NK-92 treated with Interleukin-12 subunit alpha and Interleukin-12 subunit beta, amount 100 ng/mL, for 24 hours (cell line): ENCODE data around the gene MAPK4.

ENCODE experiments used
- DNase-seq: peaks from one replicate; lab custom pipeline; 2025; lab: John Stamatoyannopoulos, UW

The MAPK4 gene

DNA sequence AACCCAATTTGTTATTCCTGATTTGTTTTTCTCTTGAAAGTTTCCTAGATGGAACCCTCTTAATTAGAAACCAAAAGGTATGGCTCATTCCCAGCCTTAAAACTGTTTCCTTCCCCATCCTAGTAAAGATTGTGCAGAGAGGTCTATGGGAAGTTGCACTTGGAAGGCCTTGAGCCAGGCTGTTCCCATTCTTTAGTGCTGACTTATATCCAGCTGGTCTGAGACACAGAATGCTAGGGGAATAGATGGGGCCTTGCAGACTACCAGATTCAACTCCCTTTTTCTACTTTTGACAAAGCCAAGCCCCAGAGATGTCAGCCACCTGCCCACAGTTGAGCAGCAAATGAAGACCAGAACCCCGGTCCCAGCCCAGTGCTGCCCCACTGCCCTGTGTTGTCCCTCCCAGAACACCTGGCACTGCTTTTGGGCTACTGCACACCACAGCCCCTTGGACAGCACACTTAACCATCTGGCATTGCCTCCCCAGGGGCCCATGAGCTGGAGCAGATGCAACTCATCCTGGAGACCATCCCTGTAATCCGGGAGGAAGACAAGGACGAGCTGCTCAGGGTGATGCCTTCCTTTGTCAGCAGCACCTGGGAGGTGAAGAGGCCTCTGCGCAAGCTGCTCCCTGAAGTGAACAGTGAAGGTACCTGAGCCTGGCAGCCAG lies 161.7 kb downstream of the MAPK4 start:
- no peak for DNase-seq

DNA sequence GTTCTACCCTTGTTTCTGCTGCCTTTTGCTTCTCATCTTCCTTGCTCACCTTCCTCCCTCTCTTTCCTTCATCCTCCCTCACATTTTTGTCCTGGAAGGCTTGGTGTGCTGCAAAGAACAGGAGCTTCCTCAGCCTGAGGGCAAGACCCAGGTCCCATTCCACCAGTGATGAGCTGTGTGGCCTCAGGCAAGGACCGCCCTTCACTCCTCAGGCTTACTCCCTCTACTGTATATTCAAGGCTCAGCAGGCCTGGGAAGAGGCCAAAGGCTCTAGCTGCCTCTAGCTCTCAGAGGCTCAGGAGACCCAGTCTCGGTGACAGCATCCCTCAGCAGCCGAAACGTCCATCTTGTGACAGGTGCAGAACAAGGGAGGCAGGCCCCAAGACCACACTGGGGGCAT lies 162.4 kb downstream of the MAPK4 start:
- DNase-seq: no peak

DNA sequence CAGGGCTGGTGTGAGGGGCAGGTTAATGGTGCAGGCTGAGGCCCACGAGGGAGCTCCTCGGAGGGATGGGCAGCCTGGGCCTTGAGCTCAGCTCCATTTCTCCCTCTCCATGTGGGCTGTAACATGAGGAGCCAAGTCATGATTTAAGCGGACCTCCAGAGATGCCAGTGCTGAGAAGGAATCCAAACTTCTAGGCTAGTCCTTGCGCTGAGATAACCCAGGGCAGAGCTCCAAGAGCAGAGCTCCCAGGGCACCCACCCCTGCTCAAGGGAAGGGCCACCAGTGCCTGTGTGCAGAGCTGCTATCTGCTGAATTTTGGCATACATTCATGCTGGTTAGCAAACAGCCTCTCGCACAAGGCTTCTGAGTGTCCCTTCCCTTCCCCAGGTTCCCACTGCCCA lies 164.9 kb downstream of the MAPK4 start:
- DNase-seq: no peak

DNA sequence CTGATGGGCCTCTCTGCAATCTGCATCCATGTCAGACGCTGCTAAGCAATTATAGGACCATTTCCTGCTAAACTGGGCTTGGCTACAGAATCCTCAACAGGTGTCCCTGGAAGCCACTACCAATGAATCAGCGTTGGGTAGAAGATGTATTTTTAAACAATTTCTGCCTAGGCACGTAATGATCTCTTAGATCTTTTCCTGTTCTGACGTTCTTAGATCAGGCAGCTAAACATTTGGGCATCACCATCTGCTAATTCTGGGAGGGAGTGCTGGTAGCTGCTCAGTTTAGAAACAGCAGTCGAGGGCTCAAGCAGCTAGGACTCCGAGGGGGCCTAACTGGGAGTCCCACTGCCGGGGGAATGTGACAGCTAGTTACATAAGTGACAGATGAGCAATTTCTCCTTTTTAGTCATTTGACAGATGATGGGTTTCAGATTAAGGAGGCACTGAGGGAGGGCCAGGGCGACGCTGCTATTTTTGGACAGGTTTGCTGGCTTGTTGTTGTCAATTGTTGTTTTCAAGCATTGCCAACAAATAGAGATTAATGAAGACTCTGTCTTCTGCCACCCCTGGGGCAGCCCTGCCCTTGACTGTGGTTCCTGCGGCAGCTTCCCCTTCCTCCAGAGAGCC lies 167.2 kb downstream of the MAPK4 start:
- DNase-seq: no peak

DNA sequence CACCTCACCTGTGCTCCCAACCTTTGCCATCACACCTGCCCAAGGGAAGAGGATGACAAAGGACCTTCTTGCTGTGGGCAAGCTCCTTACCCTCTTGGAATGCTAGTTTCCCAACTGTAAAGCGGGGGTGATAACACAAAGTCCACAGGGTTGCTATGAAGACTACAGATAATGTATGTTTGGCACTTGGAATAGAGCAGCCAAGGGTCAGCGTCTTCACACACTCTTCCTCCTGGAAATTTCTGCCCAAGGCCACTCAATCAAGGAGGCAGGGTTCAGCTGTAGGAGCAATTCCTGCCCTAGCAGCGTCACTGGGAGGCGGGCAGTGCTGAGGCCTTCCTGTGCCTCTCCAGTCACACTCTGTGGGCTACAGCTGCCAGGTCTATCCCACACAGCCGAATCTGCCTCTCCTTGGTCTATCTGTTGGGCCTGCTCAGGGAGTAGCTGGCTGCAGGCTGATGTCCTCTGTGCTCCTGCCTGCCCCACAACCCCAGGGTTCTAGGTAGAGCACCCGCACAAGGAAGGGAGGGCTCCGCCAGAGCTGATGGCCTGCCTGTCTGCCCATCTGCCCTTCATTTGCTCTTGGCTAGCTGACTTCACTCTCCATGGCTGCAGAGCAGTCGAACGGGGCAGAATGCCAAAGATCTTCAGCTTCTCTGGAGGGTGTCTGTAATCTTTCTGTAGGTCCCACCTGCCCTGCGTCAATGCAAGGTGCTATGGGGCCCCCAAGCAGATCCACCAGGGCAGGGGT lies 168.0 kb downstream of the MAPK4 start:
- no peak for DNase-seq

DNA sequence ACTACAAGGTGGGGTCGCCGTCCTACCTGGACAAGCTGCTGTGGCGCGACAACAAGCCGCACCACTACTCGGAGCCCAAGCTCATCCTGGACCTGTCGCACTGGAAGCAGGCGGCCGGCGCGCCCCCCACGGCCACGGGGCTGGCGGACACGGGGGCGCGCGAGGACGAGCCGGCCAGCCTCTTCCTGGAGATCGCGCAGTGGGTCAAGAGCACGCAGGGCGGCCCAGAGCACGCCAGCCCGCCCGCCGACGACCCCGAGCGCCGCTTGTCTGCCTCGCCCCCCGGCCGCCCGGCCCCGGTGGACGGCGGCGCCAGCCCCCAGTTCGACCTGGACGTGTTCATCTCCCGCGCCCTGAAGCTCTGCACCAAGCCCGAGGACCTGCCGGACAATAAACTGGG lies 169.5 kb downstream of the MAPK4 start:
- no peak for DNase-seq

DNA sequence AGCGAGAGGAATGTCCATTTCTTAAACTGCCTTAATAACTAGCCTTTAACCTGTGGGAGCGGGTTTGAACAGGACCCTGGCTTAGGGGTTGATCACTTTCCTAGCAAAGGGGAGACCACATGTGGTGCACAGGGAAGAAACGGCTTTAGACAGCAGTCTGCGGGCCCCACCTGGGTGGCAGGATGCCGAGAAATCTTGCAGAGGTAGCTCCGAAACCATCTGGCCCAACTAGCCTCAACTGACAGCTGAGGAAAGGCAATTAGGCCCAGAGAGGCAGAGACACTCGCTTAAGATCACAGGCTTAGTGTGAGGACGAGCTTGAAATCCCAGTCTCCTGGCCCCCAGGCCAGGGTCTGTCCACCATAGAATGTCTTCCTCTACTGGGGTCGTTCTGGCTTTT lies 170.1 kb downstream of the MAPK4 start:
- DNase-seq: no peak

DNA sequence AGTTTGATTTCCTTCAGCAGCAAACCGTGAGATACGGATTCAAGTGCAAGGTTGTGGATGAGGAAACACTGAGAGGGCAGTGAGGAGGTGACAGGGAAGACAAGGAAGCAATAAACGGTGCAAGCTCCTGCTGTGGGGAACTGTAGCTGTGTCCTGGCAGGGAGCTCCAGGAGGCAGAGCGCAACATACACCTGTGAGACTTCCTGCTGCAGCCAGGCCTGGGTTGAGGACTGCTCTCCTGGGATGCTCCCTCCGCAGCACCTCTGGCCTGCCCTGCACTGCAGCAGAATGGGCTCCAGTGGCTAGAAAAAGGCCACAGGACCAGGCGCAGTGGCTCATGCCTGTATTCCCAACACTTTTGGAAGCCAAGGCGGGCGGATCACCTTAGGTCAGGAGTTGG lies 174.5 kb downstream of the MAPK4 start:
- no peak for DNase-seq

DNA sequence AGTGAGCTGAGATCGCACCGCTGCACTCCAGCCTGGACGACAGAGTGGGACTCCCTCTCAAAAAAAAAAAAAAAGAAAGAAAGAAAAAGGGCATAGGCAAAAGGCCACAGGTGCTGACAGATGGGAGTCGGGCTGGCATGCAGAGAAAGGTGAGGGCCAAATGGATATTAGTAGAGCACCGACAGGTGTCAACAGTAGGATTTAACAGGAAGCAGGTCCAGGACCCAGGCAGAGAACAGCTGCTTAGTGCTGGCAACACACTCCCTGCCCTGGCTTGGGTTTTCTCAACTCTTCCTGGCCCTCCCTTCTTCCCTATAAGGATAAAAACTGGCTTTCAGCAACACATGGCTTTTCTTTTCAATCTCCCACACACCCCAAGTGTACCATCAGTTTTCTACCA lies 175.0 kb downstream of the MAPK4 start:
- no peak for DNase-seq

DNA sequence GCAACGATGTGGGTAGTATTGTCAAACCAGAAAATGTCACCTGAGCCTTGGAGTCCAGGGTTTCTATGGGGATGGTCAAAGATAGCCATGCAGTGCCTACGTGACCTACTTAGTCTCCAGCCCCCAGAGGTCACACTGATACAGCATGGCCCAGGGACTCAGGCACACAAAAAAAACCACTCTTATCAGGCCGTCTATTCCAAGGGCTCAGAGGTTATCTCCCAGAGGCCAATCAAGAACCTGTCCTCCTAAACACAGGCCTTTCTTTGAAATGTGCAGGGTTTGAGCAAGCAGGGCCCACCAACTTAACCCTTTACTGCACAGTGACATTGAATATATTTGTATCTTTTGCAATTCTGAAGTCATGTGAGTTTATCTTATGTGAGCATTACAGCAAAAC lies 177.2 kb downstream of the MAPK4 start:
- no peak for DNase-seq

DNA sequence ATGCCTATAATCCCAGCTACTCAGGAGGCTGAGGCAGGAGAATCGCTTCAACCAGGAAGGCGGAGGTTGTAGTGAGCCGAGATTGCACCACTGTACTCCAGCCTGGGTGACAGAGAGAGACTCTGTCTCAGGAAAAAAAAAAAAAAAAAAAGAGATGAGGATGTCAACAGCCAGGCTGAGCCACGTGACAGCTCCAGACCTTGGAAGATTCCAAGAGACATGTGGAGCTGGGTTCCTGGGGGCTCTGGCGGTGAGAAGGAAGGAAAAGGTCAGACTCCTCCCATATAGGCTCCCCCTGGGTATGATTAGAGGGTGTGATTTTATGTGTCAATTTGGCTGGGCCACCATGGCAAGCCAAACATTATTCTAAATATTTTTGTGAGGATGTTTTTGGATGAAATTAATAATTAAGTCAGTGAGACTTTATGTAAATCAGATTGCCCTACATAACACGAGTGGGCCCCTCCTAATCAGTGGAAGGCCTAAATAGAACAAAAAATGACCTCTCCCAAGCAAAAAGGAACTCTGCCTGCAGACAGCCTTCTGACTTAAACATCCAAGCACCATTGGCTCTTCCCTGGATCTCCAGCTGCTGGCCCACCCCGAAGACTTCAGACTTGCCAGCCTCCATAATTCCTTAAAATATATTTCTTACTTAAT lies 178.3 kb downstream of the MAPK4 start:
- no peak for DNase-seq

DNA sequence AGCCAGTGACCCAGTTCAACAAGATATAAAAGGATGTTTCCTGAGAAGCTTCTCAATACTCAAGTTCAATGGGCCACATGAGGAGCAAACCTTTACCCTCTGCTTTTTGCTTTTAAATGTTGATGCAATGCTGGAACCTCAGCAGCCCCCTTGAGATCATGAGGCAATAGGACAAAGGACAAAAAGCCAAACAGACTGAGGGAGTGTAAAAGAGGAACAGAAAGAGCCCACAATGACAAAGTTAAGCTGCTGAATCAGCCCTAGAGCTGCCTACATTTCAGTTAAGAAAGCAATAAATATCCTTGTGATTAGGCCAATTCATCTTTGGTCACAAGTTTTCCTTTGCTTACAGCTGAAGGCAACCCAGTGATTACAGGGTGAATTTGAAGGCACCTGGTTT lies 183.1 kb downstream of the MAPK4 start:
- DNase-seq: no peak

DNA sequence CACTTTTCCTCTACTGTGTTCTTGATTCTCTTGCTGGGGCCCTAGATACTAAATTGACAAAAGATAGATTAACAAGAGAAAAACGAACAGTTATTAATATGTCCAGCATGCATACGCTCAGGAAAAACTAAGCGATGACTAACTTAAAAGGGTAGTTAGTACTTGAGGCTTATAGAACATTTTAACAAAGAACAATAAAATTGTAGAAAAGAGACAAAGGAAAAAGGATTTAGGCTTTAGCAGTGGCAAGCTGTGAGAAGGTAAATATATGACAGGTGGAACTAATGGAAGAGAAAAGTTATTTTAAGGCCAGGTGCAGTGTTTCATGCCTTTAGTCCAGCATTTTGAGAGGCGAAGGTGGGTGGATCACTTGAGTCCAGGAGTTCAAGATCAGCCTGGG lies 184.4 kb downstream of the MAPK4 start:
- DNase-seq: no peak

DNA sequence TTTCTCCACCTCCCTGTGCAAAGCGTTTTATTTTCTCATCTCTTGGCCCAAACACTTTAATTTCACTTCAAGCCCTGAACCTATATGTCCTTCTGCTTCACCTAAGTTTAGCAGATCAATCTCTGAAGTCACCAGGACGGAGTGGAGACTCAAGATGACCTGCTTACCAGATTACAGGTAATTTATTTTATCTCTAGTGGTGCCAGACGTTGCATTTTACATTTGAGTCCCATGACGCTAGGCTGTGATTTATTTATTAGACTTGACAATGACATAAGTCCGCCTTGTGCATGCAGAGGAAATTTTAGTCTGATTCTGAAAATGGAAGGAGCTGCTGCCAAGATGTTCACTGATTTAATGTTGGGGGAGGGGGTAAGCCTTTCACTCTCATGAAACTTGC lies 186.1 kb downstream of the MAPK4 start:
- no peak for DNase-seq

DNA sequence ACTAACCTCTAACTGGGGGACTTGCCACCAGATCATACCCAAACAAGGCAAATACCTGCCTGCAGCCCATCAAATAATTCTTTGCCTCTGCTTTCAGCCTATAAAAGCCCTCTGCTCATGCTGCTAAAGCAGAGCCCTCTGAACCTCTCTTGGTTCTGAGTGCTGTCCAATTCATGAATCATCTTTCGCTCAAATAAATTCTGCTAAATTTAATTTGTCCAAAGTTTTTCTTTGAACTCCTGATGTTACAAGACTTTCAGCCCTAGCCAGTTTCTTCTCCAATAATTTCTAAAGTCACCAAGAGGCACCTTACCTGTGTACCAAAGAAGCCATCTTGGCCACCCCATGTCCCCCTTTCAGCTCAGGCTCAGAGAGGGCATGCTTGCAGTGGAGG lies 188.0 kb downstream of the MAPK4 start:
- DNase-seq: no peak

DNA sequence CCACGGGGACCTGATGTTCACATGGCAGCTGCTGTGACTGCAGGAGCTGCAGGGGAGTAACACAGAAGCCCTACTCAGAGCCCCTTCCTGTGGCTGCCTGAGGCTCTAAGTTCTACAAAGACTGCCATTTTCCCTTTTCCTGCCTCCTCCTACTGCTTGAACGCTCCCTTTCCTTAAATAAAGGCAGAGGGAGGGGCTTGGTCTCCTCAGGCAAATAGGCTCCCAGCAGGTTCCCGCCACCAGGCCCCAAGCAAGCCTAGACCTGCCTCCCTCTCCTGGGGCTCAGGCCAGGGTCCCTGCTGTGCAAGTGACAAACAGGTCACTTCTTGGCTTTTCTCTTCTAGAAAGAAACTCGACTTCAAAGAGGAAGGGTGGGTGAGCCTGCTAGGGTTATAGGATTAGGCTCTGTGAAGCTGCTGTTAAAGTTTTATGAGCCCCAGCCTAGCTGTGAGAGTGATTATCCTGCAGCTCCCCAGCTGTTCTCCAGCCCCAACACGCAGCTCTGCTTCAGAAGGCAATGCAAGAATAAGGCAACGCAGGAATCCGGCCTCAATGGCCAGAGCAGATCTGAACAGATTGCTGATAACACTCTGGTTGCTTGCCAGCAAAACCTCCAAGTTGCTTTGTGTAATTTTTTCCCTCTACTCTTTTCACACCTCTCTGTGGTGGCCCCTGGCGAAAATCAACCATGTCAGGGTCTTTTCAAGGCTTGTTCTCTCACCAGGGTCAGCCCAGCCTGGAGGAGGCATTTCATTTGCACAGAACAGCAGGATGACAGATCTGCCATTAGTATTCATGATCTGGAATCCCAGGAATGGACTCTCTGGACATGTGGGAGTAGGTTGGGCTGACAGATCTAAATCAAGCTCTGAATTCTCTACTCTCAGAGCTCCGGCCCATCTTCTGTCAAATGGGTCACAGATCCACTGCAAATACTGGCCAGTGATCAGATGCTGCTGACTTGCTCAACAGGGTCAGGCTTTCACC lies 188.6 kb downstream of the MAPK4 start:
- DNase-seq: no peak

DNA sequence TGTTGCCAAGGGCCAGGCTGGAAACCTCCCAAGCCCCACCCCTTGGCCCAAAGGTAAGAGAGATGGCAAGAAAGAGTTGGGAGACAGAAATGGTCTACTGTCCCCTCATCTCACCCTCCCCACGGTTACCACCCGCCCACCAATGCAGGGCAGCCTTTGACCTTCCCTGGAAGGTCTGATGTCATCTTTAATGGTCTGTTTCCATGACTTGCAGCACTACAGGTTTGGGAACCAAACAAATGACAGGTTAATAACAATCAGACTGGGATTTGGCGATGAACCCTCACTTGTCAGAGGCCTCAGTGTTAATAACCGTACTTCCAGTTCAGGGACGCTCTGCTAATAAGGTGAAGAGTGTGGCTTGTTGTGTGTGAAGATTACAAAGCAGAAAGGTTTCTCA lies 189.5 kb downstream of the MAPK4 start:
- DNase-seq: no peak

DNA sequence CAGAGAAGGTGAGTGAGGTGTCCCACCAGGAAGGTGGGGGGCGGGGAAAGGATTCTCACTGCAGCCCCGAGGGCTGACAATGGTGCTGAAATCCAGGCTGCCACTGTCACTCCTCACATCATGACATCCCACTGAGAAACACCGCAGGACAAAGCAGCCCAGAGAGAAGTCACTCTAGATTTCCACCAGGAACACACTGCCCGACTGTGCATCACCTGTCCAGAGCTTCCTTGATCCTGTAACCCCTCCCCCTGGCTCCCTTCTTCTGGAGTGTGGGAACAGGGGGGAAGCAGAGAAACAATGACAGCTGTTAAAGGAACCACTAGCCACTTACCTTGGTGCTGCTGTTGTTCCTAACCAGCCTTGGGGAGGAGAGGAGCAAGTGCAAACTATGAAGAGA lies 190.1 kb downstream of the MAPK4 start:
- no peak for DNase-seq

DNA sequence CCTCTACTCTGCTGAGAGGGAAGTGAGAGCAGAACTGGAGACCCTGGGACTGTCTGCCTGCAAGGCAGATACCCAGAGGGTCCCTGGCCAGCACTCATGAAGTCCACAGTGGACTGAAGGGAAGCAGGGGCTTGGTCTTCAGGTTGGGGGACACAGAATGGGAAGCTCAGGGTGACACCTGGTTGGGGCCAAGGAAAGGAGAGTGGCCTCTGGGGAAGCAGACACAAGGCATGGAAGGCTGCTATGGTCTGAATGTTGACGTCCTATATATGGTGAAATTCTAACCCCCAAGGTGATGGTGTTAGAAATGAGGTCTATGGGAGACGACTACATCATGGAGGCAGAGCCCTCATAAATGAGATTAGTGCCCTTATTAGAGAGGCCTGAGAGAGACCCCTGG lies 190.7 kb downstream of the MAPK4 start:
- no peak for DNase-seq

DNA sequence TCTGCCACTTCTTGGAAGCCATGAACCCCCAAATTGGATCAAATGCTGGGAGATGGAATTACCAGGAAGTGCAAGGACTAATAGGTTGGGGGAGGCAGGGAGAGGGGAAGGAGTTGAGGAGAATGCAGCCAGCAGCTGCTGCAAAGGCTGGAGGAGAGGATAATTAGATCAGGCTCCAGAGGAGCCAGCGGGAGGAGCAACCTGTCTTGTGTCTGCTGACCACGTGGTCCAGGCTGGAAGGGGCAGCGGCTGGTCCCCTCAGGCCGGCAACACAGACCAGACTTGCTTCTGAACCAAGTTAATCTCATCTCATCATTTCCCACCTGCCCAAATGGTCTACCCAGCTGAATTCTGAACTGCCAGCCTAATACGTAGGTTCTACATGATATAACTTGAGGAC lies 191.6 kb downstream of the MAPK4 start:
- no peak for DNase-seq

DNA sequence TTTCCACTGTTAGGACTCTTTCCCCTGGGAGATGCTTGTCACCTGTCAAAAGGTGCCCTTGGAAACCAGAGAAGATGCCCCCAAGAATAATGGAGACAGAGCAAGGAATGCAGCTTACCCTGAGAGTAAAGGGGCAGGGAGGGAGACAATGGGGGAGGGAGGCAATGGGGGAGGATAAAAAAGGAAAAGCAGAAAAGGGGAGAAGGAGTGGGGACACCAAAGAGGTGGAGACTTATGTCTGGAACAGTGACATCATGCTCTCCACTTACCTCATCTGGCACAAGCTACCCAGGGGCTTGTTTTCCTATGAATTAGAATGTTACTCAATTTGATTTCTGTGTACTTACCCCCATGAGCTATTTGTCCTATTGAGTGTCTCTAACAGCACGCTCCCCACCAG lies 192.1 kb downstream of the MAPK4 start:
- no peak for DNase-seq

DNA sequence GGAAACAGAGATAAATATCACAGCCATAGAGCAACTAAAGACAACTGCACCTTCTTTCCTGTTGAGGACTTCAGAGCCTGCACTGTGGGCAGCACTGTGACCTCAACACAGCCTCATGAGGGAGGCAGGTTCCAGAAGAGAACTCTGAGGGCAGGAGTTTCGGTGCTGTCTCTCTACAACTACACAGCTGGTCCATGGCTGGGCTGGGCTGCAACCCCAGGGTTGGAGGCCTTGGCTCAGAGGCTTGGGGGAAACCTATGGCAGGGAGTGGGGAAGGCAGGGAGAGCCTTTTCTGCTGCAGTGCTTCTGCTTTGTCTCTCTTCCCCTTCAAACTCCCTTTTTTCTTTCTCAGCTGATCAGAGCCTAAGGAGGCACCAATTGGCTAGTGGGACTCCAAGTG lies 193.4 kb downstream of the MAPK4 start:
- DNase-seq: no peak
